K562 (cell line): ENCODE results near the gene ETS1. TPM values are rescaled to one million over a fixed set of nuclear protein-coding genes. Genes with fewer than 3 reads are reported as not detected.

ENCODE experiments used
- ATAC-seq: fragments of 200-7000 bp; cut with Tn5 transposase; 3 replicates; pipeline ENCODE4 v1.9.1; 2020; ENCODE audit warnings: moderate library complexity
- BruUV-seq: library from RNA; stranded (reverse); fragments of 400-500 nt; replicated peaks from 2 replicates; lab custom pipeline; 2021; lab: Mats Ljungman, UMichigan
- CTCF ChIA-PET: fragments of 300-600 bp; formaldehyde crosslinking; extraction: SDS; loops from one replicate; lab custom pipeline; 2021; ENCODE audit warnings: low intra/inter-chr PET ratio; lab: Yijun Ruan, JAX
- POLR2A ChIA-PET: fragments of 300-600, 350-650 bp; sonication (Branson Sonifier 250); formaldehyde crosslinking; extraction: SDS; loops from one replicate; lab custom pipeline; 2021; ENCODE audit warnings: antibody characterized with exemption, inconsistent platforms; lab: Yijun Ruan, JAX
- DNase-seq, 4 experiments: peaks; one replicate each; pipeline versions ENCODE4 v3.0.0 to v3.0.0-alpha.2; 2011 to 2018; ENCODE audit warnings: low spot score in 3 of 4, mixed read lengths in 3 of 4; ENCODE audit errors: extremely low read depth in 1 of 4
- FAIRE-seq: peaks from 2 replicates; lab custom pipeline; 2011; peaks lifted over from hg19 to GRCh38; lab: Jason Lieb, UNC
- H2AFZ ChIP-seq: 2 replicates; pipeline ENCODE4 v1.6.0; 2011; ENCODE audit warnings: low read depth, low read length, control low read depth, inconsistent platforms
- H3K27ac ChIP-seq: fragments of 200-600 bp; 3 replicates; pipeline ENCODE4 v1.8.0; 2011; ENCODE audit warnings: low read depth, mild to moderate bottlenecking, control low read depth, inconsistent platforms, low read length, moderate library complexity, mixed read lengths; ENCODE audit errors: extremely low read depth
- H3K27me3 ChIP-seq, 2 experiments: fragments of 300-600 bp in 1 of 2; 2 replicates in 1 of 2; 3 replicates in 1 of 2; pipeline versions ENCODE4 v1.6.0 to v1.8.0; 2011; ENCODE audit warnings: inconsistent platforms in 2 of 2, low read length in 2 of 2, mild to moderate bottlenecking in 1 of 2, mixed read lengths in 1 of 2, moderate library complexity in 1 of 2; ENCODE audit not compliant: control insufficient read depth in 2 of 2, insufficient read depth in 2 of 2
- H3K36me3 ChIP-seq: fragments of 300-600 bp; 3 replicates; pipeline ENCODE4 v1.8.0; 2011; ENCODE audit warnings: mild to moderate bottlenecking, low read length, inconsistent platforms; ENCODE audit not compliant: control insufficient read depth, insufficient read depth
- H3K4me1 ChIP-seq, 2 experiments: fragments of 200-600 bp in 1 of 2; replicated peaks in 1 of 2; 2 replicates in 1 of 2; 3 replicates in 1 of 2; pipeline versions ENCODE4 v1.5.1 to v1.8.0; 2011; ENCODE audit warnings: inconsistent platforms in 2 of 2, low read length in 2 of 2, mild to moderate bottlenecking in 1 of 2, mixed read lengths in 1 of 2, moderate library complexity in 1 of 2; ENCODE audit not compliant: control insufficient read depth in 2 of 2, insufficient read depth in 2 of 2
- H3K4me2 ChIP-seq: 2 replicates; pipeline ENCODE4 v1.6.1; 2011; ENCODE audit warnings: low read length, control low read depth, inconsistent platforms, mixed read lengths; ENCODE audit not compliant: insufficient read depth
- H3K4me3 ChIP-seq: fragments of 200-600 bp; sonication (generic), shearing (Covaris generic); 2 replicates; pipeline ENCODE4 v1.5.1; 2016; ENCODE audit warnings: control low read depth, inconsistent platforms
- H3K79me2 ChIP-seq: fragments of 200-600 bp; 3 replicates; pipeline ENCODE4 v1.8.0; 2011; ENCODE audit warnings: low read length, inconsistent platforms; ENCODE audit not compliant: control insufficient read depth, insufficient read depth
- H3K9ac ChIP-seq, 2 experiments: 2 replicates each; pipeline versions ENCODE4 v1.6.0 to v1.6.1; 2011; ENCODE audit warnings: low read depth in 2 of 2, low read length in 2 of 2, control low read depth in 1 of 2, inconsistent platforms in 1 of 2, mild to moderate bottlenecking in 1 of 2, mixed read lengths in 1 of 2; ENCODE audit not compliant: insufficient read depth in 1 of 2
- H3K9me1 ChIP-seq: one replicate; pipeline ENCODE4 v1.6.0; 2011; ENCODE audit warnings: inconsistent platforms, mild to moderate bottlenecking, low read length, moderate library complexity; ENCODE audit not compliant: control insufficient read depth, insufficient read depth
- H3K9me3 ChIP-seq: replicated peaks from 2 replicates; pipeline ENCODE4 v1.5.1; 2011; ENCODE audit warnings: low read depth, low read length, inconsistent platforms; ENCODE audit not compliant: control insufficient read depth, insufficient read depth
- H4K20me1 ChIP-seq: replicated peaks from 2 replicates; pipeline ENCODE4 v1.6.1; 2011; ENCODE audit warnings: low read length, inconsistent platforms, mixed read lengths; ENCODE audit not compliant: control insufficient read depth, insufficient read depth
- IRF1 ChIP-seq: sonication (generic); formaldehyde crosslinking; IDR thresholded peaks from 2 replicates; pipeline ENCODE4 v1.8.0; 2022; ENCODE audit warnings: missing genetic modification reagents, mild to moderate bottlenecking, borderline replicate concordance
- MTA3 ChIP-seq: fragments of 450-650 bp; formaldehyde crosslinking; IDR thresholded peaks from 2 replicates; pipeline ENCODE4 v1.6.1; 2017; ENCODE audit warnings: mild to moderate bottlenecking, borderline replicate concordance
- RNF219 ChIP-seq: fragments of 250-450 bp; sonication (Bioruptor Pico); IDR thresholded peaks from 2 replicates; pipeline ENCODE4 v1.5.0; 2022; ENCODE audit warnings: mild to moderate bottlenecking
- SMAD4 ChIP-seq: fragments of 250-450 bp; sonication (Bioruptor Pico); conservative IDR thresholded peaks from 2 replicates; pipeline ENCODE4 v1.8.0; 2021; ENCODE audit warnings: inconsistent platforms, mild to moderate bottlenecking, moderate library complexity
- SRSF3 ChIP-seq: fragments of 200-400 bp; formaldehyde crosslinking; IDR thresholded peaks from 2 replicates; pipeline ENCODE4 v1.6.1; 2016; ENCODE audit warnings: mild to moderate bottlenecking, low read length, moderate library complexity; ENCODE audit not compliant: insufficient read depth
- TAF1 ChIP-seq: IDR thresholded peaks from 2 replicates; pipeline ENCODE4 v1.6.1; 2011; ENCODE audit warnings: mild to moderate bottlenecking, low read length, moderate library complexity; ENCODE audit not compliant: insufficient read depth, control insufficient read depth, severe bottlenecking; ENCODE audit errors: extremely low read depth
- TCF15 ChIP-seq: fragments of 250-450 bp; sonication (Bioruptor Pico); IDR thresholded peaks from 2 replicates; pipeline ENCODE4 v1.8.0; 2022; ENCODE audit warnings: moderate library complexity, mild to moderate bottlenecking, inconsistent platforms
- U2AF1 ChIP-seq: fragments of 200-400 bp; formaldehyde crosslinking; optimal IDR thresholded peaks from 2 replicates; pipeline ENCODE3; 2017; ENCODE audit warnings: mild to moderate bottlenecking, low read depth, low read length, moderate library complexity
- USF1 ChIP-seq: sonication (generic); formaldehyde crosslinking; IDR thresholded peaks from 2 replicates; pipeline ENCODE4 v1.9.0; 2022; ENCODE audit warnings: mild to moderate bottlenecking, missing genetic modification reagents
- ZNF717 ChIP-seq: fragments of 250-450 bp; sonication (Bioruptor Pico); IDR thresholded peaks from 2 replicates; pipeline ENCODE4 v1.5.0; 2021
- WGBS: fragments of 100-300 bp; shearing (Covaris generic); methylation state at CpG from one replicate; pipeline ENCODE4 v1.1.6; 2016; ENCODE audit warnings: low coverage, mixed read lengths; ENCODE audit not compliant: insufficient coverage; ENCODE audit errors: missing lambda C conversion rate; 5-methylcytosine and 5-hydroxymethylcytosine counted together
- in situ Hi-C: fragments of 300-500 bp; cut with MboI; formaldehyde crosslinking; loops from 4 replicates; pipeline ENCODE4 v1.15.0; 2018; ENCODE audit warnings: inconsistent platforms, mixed read lengths
- intact Hi-C: fragments of 100-400 bp; cut with micrococcal nuclease; formaldehyde crosslinking; loops from 2 replicates; pipeline ENCODE4 v1.14.2; 2022
- polyA plus RNA-seq, 8 experiments: library from polyadenylated mRNA; depleted of rRNA in 4 of 8; stranded (reverse) in 5 of 8; unstranded in 3 of 8; fragments of >200 nt; fragmentation: Nextera tagmentation in 2 of 8; fragmentation: Illumina TruSeq in 1 of 8; extraction: Ambion mirVana in 2 of 8; extraction: Trizol in 1 of 8; gene quantifications; 2 replicates each; pipeline versions ENCODE4 v1.2.1 to v1.2.3, GENCODE V29; 2011 to 2014; ENCODE audit warnings: inconsistent platforms in 1 of 8, missing spikeins in 1 of 8
- total RNA-seq, 7 experiments: library from RNA; depleted of rRNA in 6 of 7; stranded (reverse); fragments of >200 nt in 6 of 7; fragmentation: Illumina TruSeq in 2 of 7; extraction: Trizol in 2 of 7; gene quantifications; 2 replicates each; pipeline versions ENCODE4 v1.2.1 to v1.2.3, GENCODE V29; 2011 to 2021; ENCODE audit warnings: low replicate concordance in 1 of 7

The ETS1 gene
- total and polyA plus RNA-seq, 9 of the 15 experiments (the other 6 are each of a cell fraction or from before 2014, with no cell fraction given) = 0.04 to 1.4 (median 0.23) TPM

GRCh38 chr11:128437136-128437535, 150.2 kb downstream of the ETS1 start:
- POLR2A ChIA-PET = interaction anchor here (0.7 kb wide), 1 partner anchor 26 kb away, joined by 3 read pairs; no protein-coding TSS in a partner anchor
- Histone ChIP-seq H3K27me3 (no peaks in the 10 kb centered on the region), H3K4me2 (no peak overlapping the region), H3K79me2 (no peaks in the 10 kb centered on the region), H4K20me1 (no peaks in the 10 kb centered on the region), H3K9me3 (no peaks in the 10 kb centered on the region), H3K27ac (no peak overlapping the region), H3K9me1 (no peaks in the 10 kb centered on the region), H2AFZ (no peak overlapping the region), H3K4me1 (no peaks in the 10 kb centered on the region), H3K36me3 (no peaks in the 10 kb centered on the region), H3K4me3 (no peak overlapping the region), H3K9ac (no peak overlapping the region)
- intact Hi-C loops = no loop called here
- DNase-seq (no peak), FAIRE-seq (no peak), ATAC-seq (no peak)
- CTCF ChIA-PET = no interaction called here
- WGBS = 9% methylated on average over 2 of the region's 2 CpGs
- no TSS peak for BruUV-seq
- in situ Hi-C loops = no loop called here
- TF ChIP-seq SMAD4 (CRISPR knock-in tag) (no peak), MTA3 (no peak), USF1 (no peak), TCF15 (CRISPR knock-in tag) (no peak), TAF1 (no peak), RNF219 (CRISPR knock-in tag) (no peak), SRSF3 (no peak), U2AF1 (no peak), ZNF717 (no peak), IRF1 (CRISPR knock-in tag) (no peak)
